ENCODE results near the gene ATXN7. TPM values are rescaled to one million over a fixed set of nuclear protein-coding genes. Genes with fewer than 3 reads are reported as not detected.

The ATXN7 gene
- polyA plus RNA-seq, 1 donor from 2014 or later = 6.7 TPM

DNA sequence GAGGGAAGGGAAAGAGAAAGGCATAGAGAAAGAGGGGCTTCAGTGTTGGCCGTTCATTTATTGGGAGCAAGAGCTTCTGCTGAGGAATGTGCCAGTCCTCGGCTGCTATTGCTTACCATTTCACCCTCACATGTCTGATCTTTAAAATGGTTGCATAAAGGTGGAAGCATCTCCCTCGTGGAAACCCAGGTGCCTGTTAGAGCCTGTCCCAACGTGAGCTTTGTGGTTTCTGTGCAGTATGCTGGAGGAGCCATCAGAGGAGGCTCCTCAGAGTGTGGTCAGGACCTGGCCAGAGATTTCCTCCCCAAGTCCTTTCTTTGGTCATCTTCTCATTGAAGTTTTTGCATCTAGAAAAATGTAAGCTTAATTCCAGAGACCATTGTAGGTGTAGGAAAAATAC lies 125.3 kb downstream of the ATXN7 start:
- H2AFZ ChIP-seq (ENCODE audit: low read depth, low read length) = no peak overlapping the region
- no peak overlapping the region for H3K4me2 ChIP-seq (ENCODE audit: low read length)
- H3K36me3 ChIP-seq (ENCODE audit: insufficient read depth, low read length) = no peaks in the 10 kb centered on the region
- TF ChIP-seq POLR2AphosphoS5 (IDR thresholded peaks at IDR 0.05) = no peak
- no peak for TF ChIP-seq RAD21 (conservative IDR thresholded peaks at IDR 0.05)
- TF ChIP-seq EP300 (conservative IDR thresholded peaks at IDR 0.05; ENCODE audit: poor library complexity, severe bottlenecking) = no peak
- TF ChIP-seq TAF1 (IDR thresholded peaks at IDR 0.05; ENCODE audit: low read depth) = no peak
- TF ChIP-seq SMC3 (conservative IDR thresholded peaks at IDR 0.05; ENCODE audit: poor library complexity) = no peak
- no peak for TF ChIP-seq MXI1 (conservative IDR thresholded peaks at IDR 0.05; ENCODE audit: poor library complexity, severe bottlenecking)
- TF ChIP-seq, protein P1, sequence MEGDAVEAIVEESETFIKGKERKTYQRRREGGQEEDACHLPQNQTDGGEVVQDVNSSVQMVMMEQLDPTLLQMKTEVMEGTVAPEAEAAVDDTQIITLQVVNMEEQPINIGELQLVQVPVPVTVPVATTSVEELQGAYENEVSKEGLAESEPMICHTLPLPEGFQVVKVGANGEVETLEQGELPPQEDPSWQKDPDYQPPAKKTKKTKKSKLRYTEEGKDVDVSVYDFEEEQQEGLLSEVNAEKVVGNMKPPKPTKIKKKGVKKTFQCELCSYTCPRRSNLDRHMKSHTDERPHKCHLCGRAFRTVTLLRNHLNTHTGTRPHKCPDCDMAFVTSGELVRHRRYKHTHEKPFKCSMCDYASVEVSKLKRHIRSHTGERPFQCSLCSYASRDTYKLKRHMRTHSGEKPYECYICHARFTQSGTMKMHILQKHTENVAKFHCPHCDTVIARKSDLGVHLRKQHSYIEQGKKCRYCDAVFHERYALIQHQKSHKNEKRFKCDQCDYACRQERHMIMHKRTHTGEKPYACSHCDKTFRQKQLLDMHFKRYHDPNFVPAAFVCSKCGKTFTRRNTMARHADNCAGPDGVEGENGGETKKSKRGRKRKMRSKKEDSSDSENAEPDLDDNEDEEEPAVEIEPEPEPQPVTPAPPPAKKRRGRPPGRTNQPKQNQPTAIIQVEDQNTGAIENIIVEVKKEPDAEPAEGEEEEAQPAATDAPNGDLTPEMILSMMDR (IDR thresholded peaks at IDR 0.05; ENCODE audit: poor library complexity, severe bottlenecking) = no peak
- TF ChIP-seq, protein P2, sequence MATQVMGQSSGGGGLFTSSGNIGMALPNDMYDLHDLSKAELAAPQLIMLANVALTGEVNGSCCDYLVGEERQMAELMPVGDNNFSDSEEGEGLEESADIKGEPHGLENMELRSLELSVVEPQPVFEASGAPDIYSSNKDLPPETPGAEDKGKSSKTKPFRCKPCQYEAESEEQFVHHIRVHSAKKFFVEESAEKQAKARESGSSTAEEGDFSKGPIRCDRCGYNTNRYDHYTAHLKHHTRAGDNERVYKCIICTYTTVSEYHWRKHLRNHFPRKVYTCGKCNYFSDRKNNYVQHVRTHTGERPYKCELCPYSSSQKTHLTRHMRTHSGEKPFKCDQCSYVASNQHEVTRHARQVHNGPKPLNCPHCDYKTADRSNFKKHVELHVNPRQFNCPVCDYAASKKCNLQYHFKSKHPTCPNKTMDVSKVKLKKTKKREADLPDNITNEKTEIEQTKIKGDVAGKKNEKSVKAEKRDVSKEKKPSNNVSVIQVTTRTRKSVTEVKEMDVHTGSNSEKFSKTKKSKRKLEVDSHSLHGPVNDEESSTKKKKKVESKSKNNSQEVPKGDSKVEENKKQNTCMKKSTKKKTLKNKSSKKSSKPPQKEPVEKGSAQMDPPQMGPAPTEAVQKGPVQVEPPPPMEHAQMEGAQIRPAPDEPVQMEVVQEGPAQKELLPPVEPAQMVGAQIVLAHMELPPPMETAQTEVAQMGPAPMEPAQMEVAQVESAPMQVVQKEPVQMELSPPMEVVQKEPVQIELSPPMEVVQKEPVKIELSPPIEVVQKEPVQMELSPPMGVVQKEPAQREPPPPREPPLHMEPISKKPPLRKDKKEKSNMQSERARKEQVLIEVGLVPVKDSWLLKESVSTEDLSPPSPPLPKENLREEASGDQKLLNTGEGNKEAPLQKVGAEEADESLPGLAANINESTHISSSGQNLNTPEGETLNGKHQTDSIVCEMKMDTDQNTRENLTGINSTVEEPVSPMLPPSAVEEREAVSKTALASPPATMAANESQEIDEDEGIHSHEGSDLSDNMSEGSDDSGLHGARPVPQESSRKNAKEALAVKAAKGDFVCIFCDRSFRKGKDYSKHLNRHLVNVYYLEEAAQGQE (IDR thresholded peaks at IDR 0.05; ENCODE audit: borderline replicate concordance) = no peak
- no peak for TF ChIP-seq EZH2 (IDR thresholded peaks at IDR 0.05; ENCODE audit: borderline replicate concordance, insufficient read depth, low read length, poor library complexity, severe bottlenecking)
- no peak overlapping the region for H3K4me3 ChIP-seq (ENCODE audit: low read length)
- H3K27me3 ChIP-seq (ENCODE audit: insufficient read depth, low read depth, low read length) = no peaks in the 10 kb centered on the region
- no peaks in the 10 kb centered on the region for H4K20me1 ChIP-seq (ENCODE audit: insufficient read depth)
- H3K9me3 ChIP-seq (ENCODE audit: low read length) = no peaks in the 10 kb centered on the region
- H3K9me2 ChIP-seq (ENCODE audit: insufficient read depth, low read length) = no peaks in the 10 kb centered on the region
- no peak overlapping the region for H3K27ac ChIP-seq (ENCODE audit: low read length)
- no peak overlapping the region for H3K9ac ChIP-seq (ENCODE audit: low read length)
- no peaks in the 10 kb centered on the region for H3F3A ChIP-seq (ENCODE audit: insufficient read depth, low read length, poor library complexity, severe bottlenecking)
- H3K79me2 ChIP-seq (replicated peaks; ENCODE audit: insufficient read depth, low read length) = no peaks in the 10 kb centered on the region

DNA sequence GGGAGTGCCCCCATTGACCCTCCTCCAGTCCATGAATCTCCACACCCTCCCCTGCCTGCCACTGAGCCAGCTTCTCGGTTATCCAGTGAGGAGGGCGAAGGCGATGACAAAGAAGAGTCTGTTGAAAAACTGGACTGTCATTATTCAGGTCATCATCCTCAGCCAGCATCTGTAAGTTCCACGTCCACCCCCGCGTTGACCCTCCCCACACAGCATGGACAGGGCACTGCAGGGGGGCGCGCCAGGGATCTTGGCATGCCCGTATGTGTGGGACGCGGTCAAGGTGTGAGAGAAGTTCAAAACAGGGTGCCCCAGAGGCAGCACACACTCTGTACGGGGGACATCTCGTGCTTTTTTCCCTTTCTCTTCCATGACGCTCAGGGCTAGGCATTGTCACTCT lies 126.5 kb downstream of the ATXN7 start:
- Histone ChIP-seq H3K27ac (ENCODE audit: low read length) (no peak overlapping the region), H3K9ac (ENCODE audit: low read length) (no peak overlapping the region), H3K79me2 (replicated peaks; ENCODE audit: insufficient read depth, low read length) (no peaks in the 10 kb centered on the region), H3K9me3 (ENCODE audit: low read length) (no peaks in the 10 kb centered on the region), H2AFZ (ENCODE audit: low read depth, low read length) (no peak overlapping the region), H4K20me1 (ENCODE audit: insufficient read depth) (no peaks in the 10 kb centered on the region), H3K36me3 (ENCODE audit: insufficient read depth, low read length) (no peaks in the 10 kb centered on the region), H3K4me3 (ENCODE audit: low read length) (no peak overlapping the region), H3K4me2 (ENCODE audit: low read length) (no peak overlapping the region), H3K9me2 (ENCODE audit: insufficient read depth, low read length) (no peaks in the 10 kb centered on the region), H3K27me3 (ENCODE audit: insufficient read depth, low read depth, low read length) (no peaks in the 10 kb centered on the region), H3F3A (ENCODE audit: insufficient read depth, low read length, poor library complexity, severe bottlenecking) (no peaks in the 10 kb centered on the region)
- TF ChIP-seq TAF1 (IDR thresholded peaks at IDR 0.05; ENCODE audit: low read depth) (no peak), MXI1 (conservative IDR thresholded peaks at IDR 0.05; ENCODE audit: poor library complexity, severe bottlenecking) (no peak), POLR2AphosphoS5 (IDR thresholded peaks at IDR 0.05) (no peak), EP300 (conservative IDR thresholded peaks at IDR 0.05; ENCODE audit: poor library complexity, severe bottlenecking) (no peak), SMC3 (conservative IDR thresholded peaks at IDR 0.05; ENCODE audit: poor library complexity) (no peak), EZH2 (IDR thresholded peaks at IDR 0.05; ENCODE audit: borderline replicate concordance, insufficient read depth, low read length, poor library complexity, severe bottlenecking) (no peak)
- TF ChIP-seq, protein P2 (IDR thresholded peaks at IDR 0.05; ENCODE audit: borderline replicate concordance) = no peak
